NCI-H2107 (cell line): ENCODE data around the gene SNRPA1.
A peak's percentile ranks its signal among the peaks of the same experiment; 100 is the strongest.
"Not testable (repeated sequence)": the region's sequence is repeated elsewhere in the genome, so short reads cannot be mapped to it uniquely, and the experiment has no call there.

Source experiments
- DNase-seq: peaks from one replicate; lab custom pipeline; 2025; lab: John Stamatoyannopoulos, UW

Gene SNRPA1

GRCh38 chr15:101294731-101295606, at the start of gene SNRPA1:
TSS of gene SNRPA1 (minus strand) at chr15:101295248. CDS start at chr15:101295178, 70 bp downstream.
- peak; percentile 63 for DNase-seq

DNA sequence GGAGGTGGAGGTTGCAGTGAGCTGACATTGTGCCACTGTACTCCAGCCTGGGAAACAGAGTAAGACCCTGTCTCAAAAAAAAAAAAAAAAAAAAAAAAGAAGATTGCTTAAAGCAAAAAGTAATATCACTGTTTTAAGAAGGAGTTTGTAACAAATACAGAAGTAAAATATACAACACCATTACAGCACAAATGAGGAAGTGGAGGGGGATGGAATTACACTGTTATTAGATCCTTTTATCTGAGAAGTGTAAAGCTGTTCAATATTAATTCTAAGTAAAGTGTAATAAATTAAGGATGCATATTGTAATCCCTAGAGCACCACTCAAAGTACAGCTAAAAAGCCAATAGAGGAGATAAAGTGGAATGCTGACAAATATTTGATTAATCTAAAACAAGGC, 47.0 kb upstream of the SNRPA1 start:
- no peak for DNase-seq

GRCh38 chr15:101338502-101339057, 43.5 kb upstream of the SNRPA1 start:
- no peak for DNase-seq

DNA sequence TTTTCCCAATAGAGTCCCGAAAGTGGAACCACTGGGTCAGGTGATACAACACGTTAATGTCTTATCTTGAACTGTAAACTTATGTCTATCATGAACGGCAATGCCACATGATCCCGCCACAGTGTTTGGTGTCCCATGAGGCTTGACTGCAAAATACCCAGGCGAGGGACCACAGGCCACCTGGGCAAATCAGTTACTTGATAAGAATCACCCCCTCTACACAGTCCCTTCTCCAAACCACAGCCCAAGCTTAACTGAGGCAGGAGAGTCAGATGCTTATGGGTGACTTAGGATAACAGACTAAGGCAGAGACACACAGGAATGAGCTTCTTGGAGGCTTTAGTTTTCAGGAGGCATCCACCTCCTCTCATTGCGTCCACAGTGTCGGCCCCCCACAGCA, 42.9 kb upstream of the SNRPA1 start:
- DNase-seq: no peak

DNA sequence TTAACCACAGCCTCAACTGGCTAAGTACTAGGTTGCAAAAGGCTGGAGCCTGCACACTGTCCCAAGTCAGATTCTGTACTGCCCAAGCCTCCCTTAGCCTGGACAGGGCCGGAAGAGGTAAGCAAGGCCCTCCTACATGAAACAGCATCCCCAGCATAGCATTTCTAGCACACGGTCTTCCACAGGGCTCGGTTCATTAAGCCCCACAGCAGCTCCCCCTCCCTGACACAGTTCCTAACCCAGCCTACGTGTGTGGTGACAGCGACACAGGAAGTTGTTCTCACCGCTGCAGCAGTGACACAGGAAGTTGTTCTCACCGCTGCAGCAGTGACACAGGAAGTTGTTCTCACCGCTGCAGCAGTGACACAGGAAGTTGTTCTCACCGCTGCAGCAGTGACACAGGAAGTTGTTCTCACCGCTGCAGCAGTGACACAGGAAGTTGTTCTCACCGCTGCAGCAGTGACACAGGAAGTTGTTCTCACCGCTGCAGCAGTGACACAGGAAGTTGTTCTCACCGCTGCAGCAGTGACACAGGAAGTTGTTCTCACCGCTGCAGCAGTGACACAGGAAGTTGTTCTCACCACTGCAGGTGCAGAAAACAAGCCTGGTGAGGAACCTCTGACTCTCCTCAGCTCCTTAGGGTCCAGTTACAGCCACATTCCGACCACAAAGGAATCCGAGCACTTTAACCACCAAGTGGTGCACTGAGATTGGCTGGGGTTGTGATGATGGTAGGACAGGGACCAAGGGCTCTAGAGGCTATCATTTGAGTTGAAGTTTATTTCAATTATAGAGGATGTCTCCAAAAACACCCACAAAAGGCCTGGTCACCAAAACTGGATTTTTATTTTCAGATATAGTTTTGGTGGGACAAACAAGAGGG, 39.1 kb upstream of the SNRPA1 start:
- not testable (repeated sequence) for DNase-seq

DNA sequence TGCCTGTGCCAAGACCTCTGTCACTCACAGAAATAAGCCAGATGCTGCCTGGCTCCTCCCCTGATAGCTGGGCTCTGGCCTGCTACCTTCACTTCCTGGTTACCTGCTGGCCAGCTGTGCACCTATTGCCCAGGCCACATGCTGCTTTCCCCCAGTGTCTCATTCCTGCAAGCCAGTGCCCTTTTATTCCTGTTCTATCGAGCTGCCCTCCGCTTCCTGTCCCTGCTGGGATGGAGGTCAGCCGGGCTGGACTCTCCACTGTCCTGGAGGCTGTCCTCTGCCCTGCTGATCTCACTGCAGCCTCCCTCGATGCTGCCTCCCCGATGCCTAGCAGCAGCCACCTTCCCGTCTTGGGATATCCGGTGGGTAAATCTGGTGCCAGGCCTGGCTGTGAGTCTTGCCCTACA, 37.0 kb upstream of the SNRPA1 start:
- no peak for DNase-seq

DNA sequence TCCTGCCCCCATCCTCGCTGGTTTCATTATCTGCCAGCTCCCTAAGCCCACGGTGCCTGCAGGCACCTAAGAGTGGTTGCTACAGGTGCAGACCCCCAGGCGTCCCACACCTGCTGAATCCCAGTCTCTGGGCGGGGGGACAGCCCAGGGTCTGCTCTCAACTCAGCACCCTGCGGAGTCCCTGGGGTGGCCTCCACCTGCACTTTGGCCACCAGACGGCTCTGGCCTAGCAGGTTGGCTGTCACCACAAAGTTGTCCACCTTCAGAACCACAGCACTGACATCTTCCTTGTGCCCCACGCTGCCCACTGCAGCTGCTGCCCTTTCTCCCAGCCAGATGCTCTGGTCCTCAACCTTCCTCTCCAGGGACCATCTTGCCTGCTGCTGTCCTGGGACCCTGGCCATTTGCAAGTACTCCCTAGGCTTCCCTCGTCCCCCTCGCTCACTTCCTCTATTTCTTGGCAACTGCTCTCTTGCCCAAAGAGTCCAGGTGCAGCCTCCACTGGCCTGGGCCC, 34.9 kb upstream of the SNRPA1 start:
- DNase-seq: no peak

GRCh38 chr15:101329309-101329863, 34.3 kb upstream of the SNRPA1 start:
- no peak for DNase-seq

GRCh38 chr15:101328001-101328400, 33.0 kb upstream of the SNRPA1 start:
- no peak for DNase-seq

- DNase-seq: no peak
Measured at GRCh38 chr15:101327147-101327740, 32.2 kb upstream of the SNRPA1 start.

GRCh38 chr15:101326462-101327146, 31.6 kb upstream of the SNRPA1 start:
- no peak for DNase-seq

GRCh38 chr15:101326026-101326315, 30.9 kb upstream of the SNRPA1 start:
- no peak for DNase-seq

DNA sequence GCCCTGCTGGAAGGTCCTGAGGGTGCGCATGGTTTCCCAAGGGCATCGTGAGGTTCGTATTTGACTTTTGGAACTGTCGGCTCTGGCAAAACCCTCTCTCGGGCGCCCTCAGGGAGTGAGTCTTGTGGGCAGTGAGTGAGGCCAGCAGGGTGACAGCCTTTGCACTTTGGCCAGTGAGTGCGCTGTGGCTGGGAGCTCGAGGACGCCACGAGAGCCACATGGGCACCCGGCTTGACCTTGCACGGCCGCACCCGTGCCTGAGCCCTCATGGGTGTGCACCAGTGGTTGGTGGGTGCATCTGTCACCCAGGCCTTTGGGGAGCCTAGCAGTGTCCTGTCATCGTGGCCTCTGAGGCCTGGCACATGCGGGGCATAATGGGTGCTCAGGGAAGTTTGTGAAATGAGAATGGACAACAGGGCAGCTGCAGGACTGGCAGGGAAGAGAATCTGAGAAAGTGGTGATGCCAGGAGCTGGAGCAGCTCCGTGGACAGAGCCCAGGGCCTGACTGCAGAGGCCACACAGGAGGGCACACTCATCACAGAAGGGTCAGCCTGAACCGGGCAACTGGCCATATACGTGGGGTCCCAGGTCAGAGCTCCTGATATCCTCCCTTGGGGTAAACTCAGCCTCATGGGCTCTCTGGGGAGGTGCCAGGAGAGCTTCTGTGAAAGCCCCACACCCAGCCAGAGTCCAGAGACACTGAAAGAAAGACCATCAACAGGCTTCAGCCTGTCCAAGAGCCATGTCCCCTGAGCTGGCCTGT, 30.4 kb upstream of the SNRPA1 start:
- DNase-seq: no peak

DNA sequence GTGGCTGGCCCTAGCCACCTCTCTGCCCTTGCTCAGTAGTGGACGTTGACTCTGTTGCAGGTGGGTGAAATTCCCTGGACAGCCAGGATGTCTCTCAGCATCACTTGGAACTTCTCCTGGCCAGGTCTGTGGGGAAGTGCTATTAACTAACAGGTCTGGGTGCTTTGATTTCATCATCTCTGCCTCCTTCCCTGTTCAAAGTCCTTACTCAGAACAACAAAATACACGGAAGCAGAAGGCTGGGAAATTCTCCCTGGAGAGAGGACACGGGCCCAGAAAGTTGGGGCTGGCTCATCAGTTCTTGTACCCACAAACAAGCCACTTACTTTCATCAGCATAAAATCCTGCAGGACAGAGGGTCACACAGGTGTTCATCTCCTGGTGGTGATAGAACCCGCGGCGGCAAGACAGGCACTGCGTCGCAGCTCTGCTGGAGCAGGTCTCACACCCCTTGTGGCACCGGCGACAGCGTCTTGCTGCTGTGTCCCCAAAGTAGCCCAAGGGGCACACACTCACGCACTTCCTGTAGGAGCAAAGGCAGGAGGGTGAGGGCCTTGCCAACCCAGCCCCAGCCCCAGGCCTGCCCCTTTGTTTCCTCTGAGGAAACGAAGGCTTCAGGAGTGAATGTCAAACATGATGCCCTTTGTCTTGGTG, 29.6 kb upstream of the SNRPA1 start:
- no peak for DNase-seq

- no peak for DNase-seq
Measured at GRCh38 chr15:101323793-101324523, 28.9 kb upstream of the SNRPA1 start.

DNA sequence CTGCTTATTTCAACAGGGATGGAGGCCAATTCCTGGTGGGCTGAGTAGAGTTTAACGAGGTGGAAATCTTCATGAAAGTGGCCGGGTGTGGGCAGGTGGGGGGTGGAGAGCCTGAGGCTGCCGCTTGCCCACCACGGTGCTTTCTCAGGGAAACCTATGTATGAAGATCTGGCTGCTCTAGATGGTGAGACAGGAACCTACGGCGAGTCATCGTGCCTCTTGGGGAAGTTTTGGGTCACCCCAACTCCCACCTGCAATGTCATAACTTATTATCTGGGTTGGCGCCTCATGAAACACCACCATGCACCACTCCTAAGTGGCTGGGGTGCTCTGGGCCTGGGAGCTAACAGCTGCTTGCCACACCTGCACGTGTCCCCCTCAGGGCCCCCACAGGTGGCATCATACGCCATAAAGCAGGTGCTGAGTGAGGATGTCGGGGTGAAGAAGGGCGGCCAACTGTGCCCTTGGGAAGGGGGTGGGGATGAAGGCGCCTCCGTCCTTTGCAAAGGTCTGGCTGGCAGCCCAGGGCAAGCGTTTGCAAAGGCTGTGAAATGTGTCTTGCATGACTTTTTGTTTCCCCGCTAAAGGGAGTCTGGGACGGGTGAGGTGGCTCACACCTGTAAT, 27.9 kb upstream of the SNRPA1 start:
- no peak for DNase-seq

DNA sequence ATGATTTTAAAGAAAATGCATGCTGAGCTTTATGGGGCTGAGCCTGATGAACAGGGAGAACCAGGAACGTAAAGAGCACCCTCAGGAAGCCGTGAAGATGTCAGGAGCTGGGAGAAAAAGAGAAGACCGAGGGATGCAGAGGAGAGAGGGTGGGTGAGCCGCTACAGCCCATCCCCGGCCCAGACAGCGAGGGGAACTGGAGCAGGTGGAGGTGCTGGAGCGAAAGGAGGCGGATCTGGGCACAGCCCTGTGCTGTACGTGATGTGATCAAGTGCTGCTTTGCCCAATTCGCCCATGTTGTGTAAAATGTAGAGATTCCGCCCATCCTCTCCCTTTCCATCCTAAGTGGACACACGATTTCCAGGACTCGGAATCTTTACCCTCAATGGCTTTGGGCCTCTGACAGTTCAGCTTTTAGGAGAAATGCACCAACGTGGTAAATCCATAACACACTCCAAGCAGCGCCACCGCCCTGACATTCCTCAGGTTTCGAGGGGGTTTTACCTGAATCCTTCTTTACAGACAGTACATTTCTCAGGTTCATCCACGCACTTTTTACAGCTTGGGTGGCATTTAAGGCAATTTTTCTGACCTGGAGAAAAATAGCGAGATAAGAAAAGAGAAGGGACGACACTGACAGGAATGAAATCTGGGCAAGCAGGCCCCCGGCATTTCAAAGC, 27.1 kb upstream of the SNRPA1 start:
- no peak for DNase-seq

- DNase-seq: no peak
Measured at GRCh38 chr15:101320501-101321052, 25.5 kb upstream of the SNRPA1 start.
